ENCODE data around the gene ATF4. TPM values are rescaled to one million over a fixed set of nuclear protein-coding genes. Genes with fewer than 3 reads are reported as not detected.

ATF4 gene
- total and polyA plus RNA-seq, 2 of the 13 experiments (the other 11 are each of a cell fraction or from before 2014, with no cell fraction given), result 486 to 1,297 TPM

DNA sequence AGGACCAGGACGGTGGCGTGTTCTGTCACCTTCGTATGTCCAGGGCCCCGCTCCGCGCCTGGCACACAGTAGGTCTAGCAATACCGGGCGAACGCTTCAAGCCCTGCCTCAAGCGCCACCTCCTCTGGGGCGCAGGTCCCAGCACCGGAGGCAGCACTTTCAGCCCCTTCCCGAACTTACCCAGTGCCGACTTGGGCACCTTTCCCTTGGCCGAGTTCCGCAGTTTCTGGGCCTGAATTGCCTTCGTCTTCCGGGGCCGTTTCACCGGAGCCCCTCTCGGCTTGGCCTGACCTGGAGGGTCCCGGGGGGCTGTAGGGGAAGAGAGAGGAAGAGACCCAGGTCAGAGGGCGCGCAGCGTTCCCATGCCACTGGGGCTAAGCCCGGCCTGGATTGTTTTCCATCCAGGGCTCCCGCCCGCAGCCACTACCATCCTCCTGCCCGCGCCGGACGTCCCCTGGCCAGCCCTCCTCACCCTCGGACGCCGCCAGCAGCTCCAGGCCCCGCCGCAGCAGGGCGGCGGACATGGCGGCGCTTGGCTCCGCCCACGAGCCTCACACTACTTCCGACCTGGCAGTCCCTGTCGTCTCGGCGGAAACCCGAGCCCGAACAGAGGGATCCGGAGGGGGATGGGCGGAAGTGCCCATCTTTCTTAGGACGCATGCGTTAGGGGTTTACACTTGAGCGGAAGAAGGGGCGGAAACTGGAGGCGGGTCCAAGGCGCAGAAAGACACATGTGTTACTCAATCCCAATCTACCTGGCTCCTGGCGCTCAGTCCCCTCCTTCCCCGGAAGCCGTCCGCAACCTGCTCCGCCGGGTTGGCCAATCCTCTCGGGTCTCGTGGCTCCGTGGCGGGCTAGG, 12.1 kb downstream of the ATF4 start, which contains the start of gene RPS19BP1 (continued):
- no peak for TF ChIP-seq ZNF841 (CRISPR knock-in tag; IDR thresholded peaks at IDR 0.05; ENCODE audit: borderline replicate concordance)
- peak; percentile 72; the same call in 1 of the 2 replicates for TF ChIP-seq ZNF768 (CRISPR knock-in tag; IDR thresholded peaks at IDR 0.05)
- no peak for TF ChIP-seq BRF2 (CRISPR knock-in tag; IDR thresholded peaks at IDR 0.05)
- TF ChIP-seq ZNF552 (CRISPR knock-in tag; IDR thresholded peaks at IDR 0.05; ENCODE audit: borderline replicate concordance), result peak; percentile 43; the same call in 1 of the 2 replicates
- TF ChIP-seq KLF12 (CRISPR knock-in tag; IDR thresholded peaks at IDR 0.05; ENCODE audit: borderline replicate concordance), result peak; percentile 29; the same call in 1 of the 2 replicates
- no peak for TF ChIP-seq TOPORS (CRISPR knock-in tag; IDR thresholded peaks at IDR 0.05)
- TF ChIP-seq RELA (CRISPR knock-in tag; IDR thresholded peaks at IDR 0.05), result no peak
- TF ChIP-seq MEIS1 (CRISPR knock-in tag; IDR thresholded peaks at IDR 0.05; ENCODE audit: borderline replicate concordance), result peak; percentile 25; the same call in 1 of the 2 replicates
- TF ChIP-seq PHF21A (CRISPR knock-in tag; IDR thresholded peaks at IDR 0.05), result peak; percentile 51; the same call in 1 of the 2 replicates
- TF ChIP-seq AHR (CRISPR knock-in tag; IDR thresholded peaks at IDR 0.05), result 0 out of 2 replicates have a peak, but pooled peaks have one; percentile 29
- TF ChIP-seq SALL1 (CRISPR knock-in tag; IDR thresholded peaks at IDR 0.05), result peak; percentile 79
- TF ChIP-seq TGIF2 (CRISPR knock-in tag; IDR thresholded peaks at IDR 0.05), result no peak
- TF ChIP-seq ZNF546 (CRISPR knock-in tag; conservative IDR thresholded peaks at IDR 0.05), result peak; percentile 45
- TF ChIP-seq MIXL1 (CRISPR knock-in tag; IDR thresholded peaks at IDR 0.05), result no peak
- peak; percentile 23; the same call in 1 of the 2 replicates for TF ChIP-seq NCOR1 (IDR thresholded peaks at IDR 0.05; ENCODE audit: borderline replicate concordance, low read length)
- TF ChIP-seq MBNL3 (CRISPR knock-in tag; conservative IDR thresholded peaks at IDR 0.05), result no peak
- peak; percentile 3; the same call in 1 of the 2 replicates for TF ChIP-seq STAT5B (CRISPR knock-in tag; IDR thresholded peaks at IDR 0.05)
- peak; percentile 67; the same call in 1 of the 2 replicates for TF ChIP-seq KDM5B (CRISPR knock-in tag; IDR thresholded peaks at IDR 0.05; ENCODE audit: borderline replicate concordance)
- peak; percentile 82 for TF ChIP-seq MAZ (IDR thresholded peaks at IDR 0.05; ENCODE audit: borderline replicate concordance, low read depth, low read length)
- 0 out of 2 replicates have a peak, but pooled peaks have one; percentile 75 for TF ChIP-seq MAZ (CRISPR knock-in tag; IDR thresholded peaks at IDR 0.05; ENCODE audit: low read depth)
- peak; percentile 78; the same call in 1 of the 2 replicates for TF ChIP-seq SALL2 (CRISPR knock-in tag; IDR thresholded peaks at IDR 0.05)
- no peak; the same call in 1 of the 2 replicates for TF ChIP-seq RAD21 (CRISPR knock-in tag; IDR thresholded peaks at IDR 0.05)
- TF ChIP-seq ZC3H4 (CRISPR knock-in tag; IDR thresholded peaks at IDR 0.05; ENCODE audit: borderline replicate concordance), result no peak
- TF ChIP-seq RFXANK (CRISPR knock-in tag; IDR thresholded peaks at IDR 0.05), result no peak
- no peak for TF ChIP-seq TAF15 (IDR thresholded peaks at IDR 0.05; ENCODE audit: low read depth, low read length, poor library complexity, severe bottlenecking)
- TF ChIP-seq HNRNPH1 (optimal IDR thresholded peaks at IDR 0.05; ENCODE audit: low read depth, low read length), result no peak
- TF ChIP-seq, protein P1, sequence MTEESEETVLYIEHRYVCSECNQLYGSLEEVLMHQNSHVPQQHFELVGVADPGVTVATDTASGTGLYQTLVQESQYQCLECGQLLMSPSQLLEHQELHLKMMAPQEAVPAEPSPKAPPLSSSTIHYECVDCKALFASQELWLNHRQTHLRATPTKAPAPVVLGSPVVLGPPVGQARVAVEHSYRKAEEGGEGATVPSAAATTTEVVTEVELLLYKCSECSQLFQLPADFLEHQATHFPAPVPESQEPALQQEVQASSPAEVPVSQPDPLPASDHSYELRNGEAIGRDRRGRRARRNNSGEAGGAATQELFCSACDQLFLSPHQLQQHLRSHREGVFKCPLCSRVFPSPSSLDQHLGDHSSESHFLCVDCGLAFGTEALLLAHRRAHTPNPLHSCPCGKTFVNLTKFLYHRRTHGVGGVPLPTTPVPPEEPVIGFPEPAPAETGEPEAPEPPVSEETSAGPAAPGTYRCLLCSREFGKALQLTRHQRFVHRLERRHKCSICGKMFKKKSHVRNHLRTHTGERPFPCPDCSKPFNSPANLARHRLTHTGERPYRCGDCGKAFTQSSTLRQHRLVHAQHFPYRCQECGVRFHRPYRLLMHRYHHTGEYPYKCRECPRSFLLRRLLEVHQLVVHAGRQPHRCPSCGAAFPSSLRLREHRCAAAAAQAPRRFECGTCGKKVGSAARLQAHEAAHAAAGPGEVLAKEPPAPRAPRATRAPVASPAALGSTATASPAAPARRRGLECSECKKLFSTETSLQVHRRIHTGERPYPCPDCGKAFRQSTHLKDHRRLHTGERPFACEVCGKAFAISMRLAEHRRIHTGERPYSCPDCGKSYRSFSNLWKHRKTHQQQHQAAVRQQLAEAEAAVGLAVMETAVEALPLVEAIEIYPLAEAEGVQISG (CRISPR knock-in tag; IDR thresholded peaks at IDR 0.05), result peak; percentile 89

All from HepG2 (cell line).